K562 (cell line): ENCODE measurements around the gene KIF5A. TPM values are rescaled to one million over a fixed set of nuclear protein-coding genes. Genes with fewer than 3 reads are reported as not detected.

ENCODE experiments used
- BRD9 ChIP-seq: fragments of 450-650 bp; IDR thresholded peaks from 2 replicates; pipeline ENCODE4 v1.6.1; 2018; ENCODE audit warnings: low read depth; ENCODE audit not compliant: partially characterized antibody
- EHMT2 ChIP-seq: fragments of 450-650 bp; IDR thresholded peaks from 2 replicates; pipeline ENCODE4 v1.6.1; 2018; ENCODE audit warnings: antibody characterized with exemption
- FIP1L1 ChIP-seq: fragments of 200-400 bp; formaldehyde crosslinking; IDR thresholded peaks from 2 replicates; pipeline ENCODE4 v1.6.1; 2018; ENCODE audit warnings: mild to moderate bottlenecking, low read depth, low read length; ENCODE audit not compliant: poor library complexity, severe bottlenecking
- HNRNPLL ChIP-seq: fragments of 200-400 bp; formaldehyde crosslinking; IDR thresholded peaks from 2 replicates; pipeline ENCODE4 v1.6.1; 2017; ENCODE audit warnings: low read length, low read depth, mild to moderate bottlenecking; ENCODE audit not compliant: poor library complexity, severe bottlenecking
- MEF2A ChIP-seq: IDR thresholded peaks from 2 replicates; pipeline ENCODE4 v1.6.1; 2011; ENCODE audit warnings: low read depth, mild to moderate bottlenecking, low read length, moderate library complexity; ENCODE audit not compliant: control insufficient read depth
- MTF1 ChIP-seq: fragments of 250-450 bp; sonication (Bioruptor Pico); IDR thresholded peaks from 2 replicates; pipeline ENCODE4 v1.9.0; 2021; ENCODE audit warnings: moderate library complexity, mild to moderate bottlenecking, inconsistent platforms, borderline replicate concordance
- ZNF561 ChIP-seq: fragments of 450-650 bp; formaldehyde crosslinking; conservative IDR thresholded peaks from 2 replicates; pipeline ENCODE4 v1.4.0; 2020; ENCODE audit warnings: mild to moderate bottlenecking, moderate library complexity
- polyA plus RNA-seq, 8 experiments: library from polyadenylated mRNA; depleted of rRNA in 4 of 8; stranded (reverse) in 5 of 8; unstranded in 3 of 8; fragments of >200 nt; fragmentation: Nextera tagmentation in 2 of 8; fragmentation: Illumina TruSeq in 1 of 8; extraction: Ambion mirVana in 2 of 8; extraction: Trizol in 1 of 8; gene quantifications; 2 replicates each; pipeline versions ENCODE4 v1.2.1 to v1.2.3, GENCODE V29; 2011 to 2014; ENCODE audit warnings: inconsistent platforms in 1 of 8, missing spikeins in 1 of 8
- total RNA-seq, 7 experiments: library from RNA; depleted of rRNA in 6 of 7; stranded (reverse); fragments of >200 nt in 6 of 7; fragmentation: Illumina TruSeq in 2 of 7; extraction: Trizol in 2 of 7; gene quantifications; 2 replicates each; pipeline versions ENCODE4 v1.2.1 to v1.2.3, GENCODE V29; 2011 to 2021; ENCODE audit warnings: low replicate concordance in 1 of 7
- TF ChIP-seq, protein P1 (sequence below), 2 experiments: fragments of 450-650 bp in 1 of 2; sonication (generic) in 1 of 2; formaldehyde crosslinking in 1 of 2; IDR thresholded peaks; 2 replicates each; pipeline versions ENCODE4 v1.7.1 to v1.9.0; 2016 to 2022; ENCODE audit warnings: inconsistent platforms in 1 of 2, mild to moderate bottlenecking in 1 of 2, missing genetic modification reagents in 1 of 2
- TF ChIP-seq, protein P2 (sequence below): sonication (generic); formaldehyde crosslinking; IDR thresholded peaks from 2 replicates; pipeline ENCODE4 v1.8.0; 2022; ENCODE audit warnings: missing genetic modification reagents, mild to moderate bottlenecking, moderate library complexity, borderline replicate concordance
- TF ChIP-seq, protein P3 (sequence below): fragments of 250-450 bp; sonication (Bioruptor Pico); IDR thresholded peaks from 2 replicates; pipeline ENCODE4 v1.8.0; 2021; ENCODE audit warnings: mild to moderate bottlenecking, moderate library complexity
- TF ChIP-seq, protein P4 (sequence below): fragments of 450-650 bp; conservative IDR thresholded peaks from 2 replicates; pipeline ENCODE4 v1.6.1; 2016; ENCODE audit warnings: missing genetic modification characterization, low read depth, mild to moderate bottlenecking, missing compliant biosample characterization, moderate library complexity

Gene KIF5A
- total and polyA plus RNA-seq, 9 of the 15 experiments (the other 6 are each of a cell fraction or from before 2014, with no cell fraction given) = 3.4 to 17.7 (median 8.0) TPM

DNA sequence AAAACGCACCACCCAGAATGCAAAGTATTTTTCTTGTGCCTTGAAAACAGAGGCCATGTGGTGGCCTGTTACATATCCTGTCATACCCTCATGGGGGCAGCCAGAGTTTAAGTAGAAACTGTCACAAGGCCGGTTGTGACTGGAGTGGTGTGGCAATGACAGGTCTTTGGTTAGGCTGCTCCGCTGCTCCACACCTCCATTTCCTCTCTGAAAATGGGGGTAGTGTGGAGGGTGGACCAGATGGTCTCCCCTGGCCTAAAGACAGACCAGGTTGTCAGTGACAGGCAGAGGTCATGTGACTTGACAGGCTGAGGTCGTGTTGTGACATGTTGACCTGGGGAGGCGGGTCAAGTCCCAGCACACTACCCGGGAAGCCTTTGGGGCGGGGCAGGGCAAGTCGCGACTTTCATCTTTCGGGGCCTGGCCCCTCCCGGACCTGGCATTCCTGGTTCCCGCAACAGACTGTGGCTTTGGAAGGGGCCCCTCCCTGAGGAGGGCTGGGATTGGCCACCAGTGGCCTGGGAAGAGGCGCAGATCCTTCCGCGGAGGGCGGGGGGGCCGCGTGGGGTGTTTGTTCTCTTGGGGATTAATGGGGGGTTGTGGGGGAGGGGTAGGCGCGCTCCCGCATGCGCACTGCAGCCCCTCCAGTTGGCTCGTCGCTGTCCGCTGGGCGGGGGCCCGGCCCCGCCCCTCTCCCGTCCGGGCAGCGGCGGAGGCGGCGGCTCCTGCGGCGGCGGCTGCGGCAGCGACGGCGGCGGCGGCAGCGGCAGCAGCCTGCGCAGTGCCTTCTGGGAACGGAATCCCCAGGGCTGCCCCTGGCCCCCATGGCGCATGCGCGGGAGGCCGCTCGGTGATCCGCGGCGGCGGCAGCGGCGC is 27.6 kb upstream of the KIF5A start, which contains the start of gene MBD6 (continued):
- TF ChIP-seq, protein P1, sequence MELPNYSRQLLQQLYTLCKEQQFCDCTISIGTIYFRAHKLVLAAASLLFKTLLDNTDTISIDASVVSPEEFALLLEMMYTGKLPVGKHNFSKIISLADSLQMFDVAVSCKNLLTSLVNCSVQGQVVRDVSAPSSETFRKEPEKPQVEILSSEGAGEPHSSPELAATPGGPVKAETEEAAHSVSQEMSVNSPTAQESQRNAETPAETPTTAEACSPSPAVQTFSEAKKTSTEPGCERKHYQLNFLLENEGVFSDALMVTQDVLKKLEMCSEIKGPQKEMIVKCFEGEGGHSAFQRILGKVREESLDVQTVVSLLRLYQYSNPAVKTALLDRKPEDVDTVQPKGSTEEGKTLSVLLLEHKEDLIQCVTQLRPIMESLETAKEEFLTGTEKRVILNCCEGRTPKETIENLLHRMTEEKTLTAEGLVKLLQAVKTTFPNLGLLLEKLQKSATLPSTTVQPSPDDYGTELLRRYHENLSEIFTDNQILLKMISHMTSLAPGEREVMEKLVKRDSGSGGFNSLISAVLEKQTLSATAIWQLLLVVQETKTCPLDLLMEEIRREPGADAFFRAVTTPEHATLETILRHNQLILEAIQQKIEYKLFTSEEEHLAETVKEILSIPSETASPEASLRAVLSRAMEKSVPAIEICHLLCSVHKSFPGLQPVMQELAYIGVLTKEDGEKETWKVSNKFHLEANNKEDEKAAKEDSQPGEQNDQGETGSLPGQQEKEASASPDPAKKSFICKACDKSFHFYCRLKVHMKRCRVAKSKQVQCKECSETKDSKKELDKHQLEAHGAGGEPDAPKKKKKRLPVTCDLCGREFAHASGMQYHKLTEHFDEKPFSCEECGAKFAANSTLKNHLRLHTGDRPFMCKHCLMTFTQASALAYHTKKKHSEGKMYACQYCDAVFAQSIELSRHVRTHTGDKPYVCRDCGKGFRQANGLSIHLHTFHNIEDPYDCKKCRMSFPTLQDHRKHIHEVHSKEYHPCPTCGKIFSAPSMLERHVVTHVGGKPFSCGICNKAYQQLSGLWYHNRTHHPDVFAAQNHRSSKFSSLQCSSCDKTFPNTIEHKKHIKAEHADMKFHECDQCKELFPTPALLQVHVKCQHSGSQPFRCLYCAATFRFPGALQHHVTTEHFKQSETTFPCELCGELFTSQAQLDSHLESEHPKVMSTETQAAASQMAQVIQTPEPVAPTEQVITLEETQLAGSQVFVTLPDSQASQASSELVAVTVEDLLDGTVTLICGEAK (IDR thresholded peaks at IDR 0.05) = no peak
- TF ChIP-seq, protein P1 (CRISPR knock-in tag; IDR thresholded peaks at IDR 0.05) = no peak
- TF ChIP-seq HNRNPLL = peak; percentile 20
- TF ChIP-seq, protein P2, sequence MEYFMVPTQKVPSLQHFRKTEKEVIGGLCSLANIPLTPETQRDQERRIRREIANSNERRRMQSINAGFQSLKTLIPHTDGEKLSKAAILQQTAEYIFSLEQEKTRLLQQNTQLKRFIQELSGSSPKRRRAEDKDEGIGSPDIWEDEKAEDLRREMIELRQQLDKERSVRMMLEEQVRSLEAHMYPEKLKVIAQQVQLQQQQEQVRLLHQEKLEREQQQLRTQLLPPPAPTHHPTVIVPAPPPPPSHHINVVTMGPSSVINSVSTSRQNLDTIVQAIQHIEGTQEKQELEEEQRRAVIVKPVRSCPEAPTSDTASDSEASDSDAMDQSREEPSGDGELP (CRISPR knock-in tag) = peak; percentile 88; the same call in 1 of the 2 replicates
- TF ChIP-seq FIP1L1 = peak; percentile 50
- TF ChIP-seq, protein P3, sequence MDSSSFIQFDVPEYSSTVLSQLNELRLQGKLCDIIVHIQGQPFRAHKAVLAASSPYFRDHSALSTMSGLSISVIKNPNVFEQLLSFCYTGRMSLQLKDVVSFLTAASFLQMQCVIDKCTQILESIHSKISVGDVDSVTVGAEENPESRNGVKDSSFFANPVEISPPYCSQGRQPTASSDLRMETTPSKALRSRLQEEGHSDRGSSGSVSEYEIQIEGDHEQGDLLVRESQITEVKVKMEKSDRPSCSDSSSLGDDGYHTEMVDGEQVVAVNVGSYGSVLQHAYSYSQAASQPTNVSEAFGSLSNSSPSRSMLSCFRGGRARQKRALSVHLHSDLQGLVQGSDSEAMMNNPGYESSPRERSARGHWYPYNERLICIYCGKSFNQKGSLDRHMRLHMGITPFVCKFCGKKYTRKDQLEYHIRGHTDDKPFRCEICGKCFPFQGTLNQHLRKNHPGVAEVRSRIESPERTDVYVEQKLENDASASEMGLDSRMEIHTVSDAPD (CRISPR knock-in tag) = peak; percentile 40; the same call in 1 of the 2 replicates
- 0 out of 2 replicates have a peak, but pooled peaks have one; percentile 45 for TF ChIP-seq EHMT2
- peak; percentile 75 for TF ChIP-seq BRD9
- TF ChIP-seq MTF1 (CRISPR knock-in tag) = no peak
- TF ChIP-seq ZNF561 (CRISPR knock-in tag) = no peak
- no peak for TF ChIP-seq MEF2A
- TF ChIP-seq, protein P4, sequence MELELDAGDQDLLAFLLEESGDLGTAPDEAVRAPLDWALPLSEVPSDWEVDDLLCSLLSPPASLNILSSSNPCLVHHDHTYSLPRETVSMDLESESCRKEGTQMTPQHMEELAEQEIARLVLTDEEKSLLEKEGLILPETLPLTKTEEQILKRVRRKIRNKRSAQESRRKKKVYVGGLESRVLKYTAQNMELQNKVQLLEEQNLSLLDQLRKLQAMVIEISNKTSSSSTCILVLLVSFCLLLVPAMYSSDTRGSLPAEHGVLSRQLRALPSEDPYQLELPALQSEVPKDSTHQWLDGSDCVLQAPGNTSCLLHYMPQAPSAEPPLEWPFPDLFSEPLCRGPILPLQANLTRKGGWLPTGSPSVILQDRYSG (tag) = peak; percentile 80
